Esophagus mucosa (tissue), 1 donor: Measurements from ENCODE around the gene MS4A4A. TPM values are rescaled to one million over a fixed set of nuclear protein-coding genes. Genes with fewer than 3 reads are reported as not detected.

Experiments used
- ATAC-seq: fragments of 200-7000 bp; cut with Tn5 transposase; one replicate; pipeline ENCODE4 v1.9.1; 2020
- total RNA-seq: library from RNA; stranded (reverse); gene quantifications from one replicate; pipeline ENCODE4 v1.2.4, GENCODE V29; 2023
- donor health status: DM: yes; HTN: yes; CAD: no.

The MS4A4A gene
- total RNA-seq, 1 donor from 2014 or later: 0.24 TPM

- ATAC-seq: no peak
Observed at GRCh38 chr11:60349990-60350389, 69.5 kb downstream of the MS4A4A start.

GRCh38 chr11:60357771-60358170 lies 77.3 kb downstream of the MS4A4A start:
- ATAC-seq: no peak

Other genes starting within 250 kb of the MS4A4A start
- not detected for gene OOSP2, start 240.3 kb upstream of the MS4A4A start, total RNA-seq
- gene MS4A3, start 224.0 kb upstream of the MS4A4A start, total RNA-seq: not detected
- 0.32 TPM for gene MS4A2, start 192.0 kb upstream of the MS4A4A start, total RNA-seq
- 4.9 TPM for gene MS4A6A, start 97.6 kb upstream of the MS4A4A start, total RNA-seq
- 0.64 TPM for gene MS4A4E, start 37.5 kb upstream of the MS4A4A start, total RNA-seq
- not detected for gene MS4A6E, start 46.6 kb downstream of the MS4A4A start, total RNA-seq
- 1.4 TPM for gene MS4A7, start 97.9 kb downstream of the MS4A4A start, total RNA-seq
- gene MS4A14, start 115.8 kb downstream of the MS4A4A start, total RNA-seq: 0.08 TPM
- gene MS4A5, start 148.9 kb downstream of the MS4A4A start, total RNA-seq: not detected
- 2.9 TPM for gene MS4A1, start 175.2 kb downstream of the MS4A4A start, total RNA-seq
- gene MS4A12, start 212.1 kb downstream of the MS4A4A start, total RNA-seq: not detected
- gene MS4A13, start 234.7 kb downstream of the MS4A4A start, total RNA-seq: not detected